Kasumi-1 (cell line): ENCODE results near the gene EDDM3A.
"Not testable (repeated sequence)": the region's sequence is repeated elsewhere in the genome, so short reads cannot be mapped to it uniquely, and the experiment has no call there.

Source experiments
- DNase-seq, 2 experiments: peaks; one replicate each; lab custom pipeline; 2025; lab: John Stamatoyannopoulos, UW

Gene EDDM3A, protein sequence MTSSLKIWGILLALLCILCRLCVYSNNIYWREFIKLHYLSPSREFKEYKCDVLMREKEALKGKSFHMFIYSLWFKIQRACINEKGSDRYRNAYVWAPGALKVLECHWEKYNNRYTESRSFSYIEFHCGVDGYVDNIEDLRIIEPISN

GRCh38 chr14:20745571-20746358 lies at the start of gene EDDM3A:
EDDM3A (plus strand) TSS chr14:20745887; CDS start chr14:20747581, 1,694 bp downstream.
- DNase-seq: no peak

- DNase-seq: no peak
Measured at GRCh38 chr14:20696764-20697163, 48.9 kb upstream of the EDDM3A start.

- DNase-seq: peak; percentile 72 to 73
Measured at GRCh38 chr14:20697273-20698017, 48.2 kb upstream of the EDDM3A start.

- no peak for DNase-seq
Measured at GRCh38 chr14:20698018-20698329, 47.7 kb upstream of the EDDM3A start.

GRCh38 chr14:20698934-20699333 lies 46.8 kb upstream of the EDDM3A start:
- no peak for DNase-seq

- no peak for DNase-seq
Measured at GRCh38 chr14:20699931-20700330, 45.8 kb upstream of the EDDM3A start.

GRCh38 chr14:20700965-20701364 lies 44.7 kb upstream of the EDDM3A start:
- DNase-seq: not testable (repeated sequence)

- no peak for DNase-seq
Measured at GRCh38 chr14:20706657-20707355, 38.9 kb upstream of the EDDM3A start.

DNA sequence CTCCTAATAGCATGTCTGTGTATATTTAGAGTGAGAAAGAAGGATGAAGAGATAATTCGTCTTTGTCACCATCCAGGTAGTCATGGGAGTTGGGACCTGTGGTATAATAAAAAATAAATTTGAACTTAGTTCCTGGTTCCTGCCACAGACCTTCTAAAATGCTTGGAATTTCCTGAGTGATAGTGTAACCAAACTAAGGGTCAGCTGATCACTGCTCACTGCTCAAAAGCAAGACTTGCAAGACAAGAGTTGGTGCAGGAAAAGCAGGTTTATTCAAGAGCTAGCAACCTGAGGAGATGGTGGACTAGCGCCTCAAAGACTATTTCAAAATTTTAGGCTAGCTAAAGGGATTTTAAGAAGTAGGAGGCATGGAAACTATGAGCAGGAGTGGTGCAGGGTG lies 38.1 kb upstream of the EDDM3A start:
- DNase-seq: no peak

DNA sequence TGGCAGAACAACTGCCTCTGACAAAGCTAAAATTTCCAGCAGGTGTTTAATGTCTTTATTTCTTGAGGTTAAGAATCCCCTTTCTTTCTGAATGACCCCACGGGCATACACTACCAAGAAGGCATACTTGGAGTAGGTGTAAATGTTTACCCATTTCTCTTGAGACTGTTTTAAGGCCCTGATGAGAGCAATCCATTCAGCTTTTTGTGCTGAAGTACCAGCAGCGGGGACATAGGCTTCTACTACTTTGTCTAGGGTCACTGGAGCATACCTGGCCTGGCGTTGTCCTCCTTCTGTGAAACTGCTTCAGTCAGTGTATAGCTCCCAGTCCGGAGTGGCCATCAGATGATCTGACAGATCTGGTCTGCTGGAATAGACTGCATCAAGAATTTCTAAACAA lies 34.4 kb upstream of the EDDM3A start:
- no peak for DNase-seq

DNA sequence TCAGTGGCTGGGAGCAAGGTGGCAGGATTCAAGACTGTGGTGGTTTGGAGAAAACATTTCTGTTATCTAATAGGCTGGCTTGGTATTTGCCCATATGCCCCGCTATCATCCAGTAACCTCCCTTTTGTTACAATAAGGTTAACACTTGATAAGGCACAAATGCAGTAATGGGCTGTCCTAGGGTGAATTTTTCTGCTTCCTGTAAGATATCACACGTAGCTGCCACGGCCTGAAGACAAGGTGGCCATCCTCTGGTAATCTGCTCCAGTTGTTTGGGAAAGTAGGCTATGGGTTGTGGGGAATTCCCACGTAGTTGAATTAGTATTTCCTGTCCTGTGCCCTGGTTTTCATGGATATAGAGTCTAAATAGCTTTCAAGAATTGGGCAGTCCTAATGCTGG lies 34.0 kb upstream of the EDDM3A start:
- DNase-seq: no peak

DNA sequence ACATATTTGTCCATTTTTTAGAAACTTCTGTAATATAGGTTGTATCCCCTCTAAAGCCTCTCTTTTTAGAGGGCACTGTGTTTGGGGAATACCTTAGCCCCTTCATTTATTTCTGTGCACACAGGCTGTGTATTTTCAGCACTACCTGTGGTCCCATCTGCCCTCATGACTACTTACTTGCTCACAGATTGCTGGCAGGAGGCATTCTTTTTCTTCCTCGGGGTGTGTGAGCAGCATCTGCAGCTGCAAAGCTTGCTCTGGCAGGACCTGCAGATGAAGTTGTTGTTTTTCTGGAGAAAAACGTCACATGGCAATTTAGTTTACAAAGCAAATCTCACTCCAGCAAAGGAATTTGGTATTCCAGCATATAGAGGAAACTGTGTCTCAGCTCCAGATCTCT lies 32.8 kb upstream of the EDDM3A start:
- DNase-seq: no peak

- DNase-seq: no peak
Measured at GRCh38 chr14:20714593-20715250, 31.0 kb upstream of the EDDM3A start.

DNA sequence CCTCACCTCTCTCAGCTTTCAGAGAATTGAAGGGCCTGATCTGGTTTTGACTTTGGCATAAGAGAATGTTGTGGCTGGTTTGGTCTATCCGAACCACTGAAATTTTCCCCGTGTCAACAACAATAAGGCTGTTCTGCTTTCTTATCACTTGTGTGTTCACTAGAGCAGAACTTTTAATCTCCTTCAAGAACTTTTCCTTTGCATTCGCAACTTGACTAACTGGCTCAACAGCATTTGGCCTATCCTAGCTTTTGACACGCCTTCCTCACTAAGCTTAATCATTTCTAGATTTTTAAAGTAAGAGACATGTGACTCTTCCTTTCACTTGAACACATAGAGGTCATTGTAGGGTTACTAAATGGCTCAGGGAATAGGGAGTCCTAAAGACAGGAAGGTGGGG lies 25.9 kb upstream of the EDDM3A start:
- DNase-seq: no peak

DNA sequence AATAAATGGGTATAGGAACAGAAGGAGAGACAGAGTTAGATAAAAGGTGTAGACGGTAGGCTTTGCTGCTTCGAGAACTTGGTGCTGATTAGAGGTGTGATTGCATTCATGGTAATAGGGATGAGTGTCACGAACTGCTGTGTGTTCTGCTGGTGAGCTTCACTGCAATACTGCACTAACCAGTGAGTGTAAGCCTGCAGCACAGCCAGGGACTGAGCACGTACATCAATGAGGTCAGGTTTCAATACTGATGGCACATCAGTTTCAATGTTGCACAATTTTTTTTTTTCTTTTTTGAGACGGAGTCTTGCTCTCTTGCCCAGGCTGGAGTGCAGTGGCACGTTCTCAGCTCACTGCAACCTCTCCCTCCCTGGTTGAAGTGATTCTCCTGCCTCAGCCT lies 24.9 kb upstream of the EDDM3A start:
- no peak for DNase-seq

DNA sequence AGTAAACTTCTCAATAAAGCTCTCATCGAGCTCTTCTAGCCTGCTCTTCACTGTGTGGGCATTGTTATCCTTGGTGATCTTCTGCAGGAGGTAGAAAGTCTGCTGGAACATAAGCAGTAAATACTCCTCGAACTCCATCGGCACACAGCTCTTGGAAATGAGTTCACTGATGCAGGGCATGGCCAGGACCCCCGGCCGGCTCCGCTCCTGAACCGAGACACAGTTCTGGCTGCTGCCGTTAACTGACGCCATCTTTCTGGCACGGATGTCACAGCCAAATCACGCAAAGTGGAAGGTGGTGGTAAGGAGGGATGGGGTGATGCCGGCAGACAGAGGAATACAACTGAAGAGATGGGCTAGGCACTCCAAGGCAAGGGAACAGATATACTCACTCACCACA lies 23.7 kb upstream of the EDDM3A start:
- DNase-seq: no peak

DNA sequence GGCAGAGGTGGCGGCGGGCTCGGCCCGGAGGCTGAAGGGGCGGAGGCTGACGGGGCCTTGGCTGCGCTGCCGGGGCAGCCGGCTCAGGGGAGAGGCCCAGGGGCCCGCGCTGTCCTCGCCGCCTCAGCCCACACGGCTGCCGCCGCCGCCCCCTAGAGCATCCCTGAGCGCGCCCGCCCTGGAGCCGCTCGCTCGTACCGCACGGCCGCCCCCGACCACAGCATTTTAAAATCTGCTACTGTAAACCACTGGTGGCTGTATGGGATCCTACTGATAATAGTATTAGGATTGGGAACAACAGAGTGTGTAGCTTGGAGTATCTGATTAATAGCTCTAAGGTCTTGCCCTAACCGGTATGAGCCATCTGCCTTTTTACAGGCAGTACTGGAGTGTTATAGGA lies 22.2 kb upstream of the EDDM3A start:
- DNase-seq: no peak

GRCh38 chr14:20726121-20726520 lies 19.6 kb upstream of the EDDM3A start:
- not testable (repeated sequence) for DNase-seq

DNA sequence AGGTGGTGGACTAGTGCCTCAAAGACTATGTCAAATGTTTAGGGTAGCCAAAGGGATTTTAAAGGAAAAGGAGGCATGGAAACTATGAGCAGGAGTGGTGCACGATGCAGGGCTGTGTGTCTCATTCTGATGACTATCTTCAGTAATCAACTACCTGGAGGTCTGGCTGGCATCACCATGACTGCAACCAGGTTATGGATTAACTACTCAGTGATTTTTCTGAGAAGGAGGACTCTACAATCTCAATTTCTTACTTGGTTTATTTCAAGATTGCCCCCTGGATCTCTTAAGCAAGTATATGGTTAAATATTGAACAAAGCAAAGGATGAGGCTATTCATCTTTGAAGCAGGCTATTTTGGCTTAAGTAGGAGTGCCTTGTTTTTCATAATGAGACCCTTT lies 19.2 kb upstream of the EDDM3A start:
- no peak for DNase-seq

DNA sequence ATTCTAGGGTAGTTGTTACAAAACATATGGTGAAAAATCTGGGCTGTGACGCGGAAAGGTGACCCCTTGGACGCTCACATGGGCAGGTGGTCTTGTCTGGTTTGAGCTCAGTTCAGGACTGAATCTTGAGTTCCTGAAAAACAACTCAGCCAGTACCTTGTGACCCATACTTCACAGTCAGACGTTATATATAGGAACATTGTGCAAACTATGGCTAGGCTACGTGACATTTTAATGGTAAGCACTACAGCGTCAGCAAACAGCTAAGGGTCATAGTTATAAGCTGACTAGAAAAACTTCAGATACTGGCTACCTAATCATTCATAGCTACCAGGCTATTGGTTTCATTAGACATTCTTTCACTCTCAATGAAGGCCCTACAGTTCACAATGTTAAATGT lies 14.8 kb upstream of the EDDM3A start:
- DNase-seq: no peak

DNA sequence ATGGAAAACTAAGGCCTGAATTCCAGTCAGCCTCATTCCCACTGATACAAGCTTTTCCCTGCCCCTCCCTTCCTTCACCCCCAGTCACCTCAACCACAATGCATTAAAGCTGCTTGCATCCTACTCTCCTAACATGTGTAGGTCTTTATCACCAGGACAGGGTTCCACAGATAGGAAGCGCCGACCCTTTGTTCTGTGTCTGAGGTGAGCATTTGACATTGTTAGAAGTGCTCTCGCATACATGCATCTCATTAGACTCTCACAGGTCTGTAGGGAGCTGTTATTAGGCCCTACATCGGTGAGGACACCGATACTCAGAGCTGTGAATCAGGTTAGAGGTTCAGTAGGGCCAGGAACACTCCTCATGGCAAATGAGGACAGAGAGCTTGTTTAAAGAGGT lies 13.2 kb upstream of the EDDM3A start:
- no peak for DNase-seq

- no peak for DNase-seq
Measured at GRCh38 chr14:20732979-20733635, 12.6 kb upstream of the EDDM3A start.
